Stimulated activated CD8-positive, alpha-beta memory T cell treated with anti-CD3 and anti-CD28 coated beads, Interleukin-2, amount 100 ng/mL, for 1 hour (primary cell): ENCODE data around the gene EPHA6.
"Not testable (repeated sequence)": the region's sequence is repeated elsewhere in the genome, so short reads cannot be mapped to it uniquely, and the experiment has no call there.

Source experiments
- DNase-seq, 2 donors: peaks; one replicate each; pipeline ENCODE4 v3.0.0-alpha.2; 2020; ENCODE audit warnings: low read depth in 2 of 2

The EPHA6 gene

GRCh38 chr3:97620514-97620913 is 806.1 kb downstream of the EPHA6 start:
- not testable (repeated sequence) for DNase-seq

- no peak for DNase-seq
These were observed 822.1 kb downstream of the EPHA6 start for GRCh38 chr3:97636465-97636864.

- DNase-seq, result no peak
These were observed 832.5 kb downstream of the EPHA6 start for GRCh38 chr3:97646932-97647331.

GRCh38 chr3:97647441-97647982 is 833.1 kb downstream of the EPHA6 start:
- DNase-seq, result no peak

GRCh38 chr3:97655971-97656370 is 841.6 kb downstream of the EPHA6 start:
- no peak for DNase-seq

GRCh38 chr3:97656638-97657037 is 842.2 kb downstream of the EPHA6 start:
- no peak for DNase-seq

GRCh38 chr3:97658668-97659285 is 844.4 kb downstream of the EPHA6 start:
- DNase-seq, result no peak

- DNase-seq, result no peak
These were observed 847.9 kb downstream of the EPHA6 start for GRCh38 chr3:97662264-97662663.

- DNase-seq, result no peak
These were observed 848.4 kb downstream of the EPHA6 start for GRCh38 chr3:97662762-97663161.

- no peak for DNase-seq
These were observed 851.5 kb downstream of the EPHA6 start for GRCh38 chr3:97665896-97666295.

GRCh38 chr3:97670952-97671351 is 856.6 kb downstream of the EPHA6 start:
- DNase-seq, result no peak

GRCh38 chr3:97673357-97673997 is 859.1 kb downstream of the EPHA6 start:
- no peak for DNase-seq

- DNase-seq, result no peak
These were observed 860.1 kb downstream of the EPHA6 start for GRCh38 chr3:97674461-97674860.

- no peak for DNase-seq
These were observed 865.8 kb downstream of the EPHA6 start for GRCh38 chr3:97680210-97680609.

- DNase-seq, result no peak
These were observed 866.3 kb downstream of the EPHA6 start for GRCh38 chr3:97680696-97681095.

- DNase-seq, result no peak
These were observed 870.1 kb downstream of the EPHA6 start for GRCh38 chr3:97684490-97684889.

- DNase-seq, result no peak
These were observed 871.9 kb downstream of the EPHA6 start for GRCh38 chr3:97686258-97686657.

GRCh38 chr3:97687734-97688133 is 873.3 kb downstream of the EPHA6 start:
- no peak for DNase-seq

- DNase-seq, result no peak
These were observed 874.7 kb downstream of the EPHA6 start for GRCh38 chr3:97689111-97689510.

- DNase-seq, result no peak
These were observed 875.6 kb downstream of the EPHA6 start for GRCh38 chr3:97689962-97690361.

- DNase-seq, result no peak
These were observed 877.0 kb downstream of the EPHA6 start for GRCh38 chr3:97691354-97691753.

- DNase-seq, result no peak
These were observed 878.0 kb downstream of the EPHA6 start for GRCh38 chr3:97692389-97692788.

GRCh38 chr3:97692831-97693230 is 878.4 kb downstream of the EPHA6 start:
- no peak for DNase-seq

GRCh38 chr3:97694876-97695275 is 880.5 kb downstream of the EPHA6 start:
- DNase-seq, result no peak
